Transverse colon (tissue), 3 donors: ENCODE measurements around the gene SLIT3.

ENCODE experiments used
- CTCF ChIP-seq, 5 experiments: fragments of 200-600 bp in 3 of 5; fragments of 450-650 bp in 2 of 5; sonication (generic) in 3 of 5; IDR thresholded peaks; 1 replicate in 2 of 5; 2 replicates in 3 of 5; pipeline ENCODE4 v1.5.1; 2016 to 2017; ENCODE audit warnings: antibody characterized with exemption in 5 of 5, inconsistent platforms in 3 of 5, mild to moderate bottlenecking in 2 of 5, moderate library complexity in 1 of 5
- POLR2A ChIP-seq: fragments of 450-650 bp; IDR thresholded peaks from one replicate; pipeline ENCODE4 v1.6.1; 2016; ENCODE audit warnings: antibody characterized with exemption, mild to moderate bottlenecking, moderate library complexity

- TF ChIP-seq POLR2A (no peak), CTCF (IDR thresholded peaks at IDR 0.05) (no peak)
Observed at GRCh38 chr5:169223595-169223953, 77.4 kb downstream of the SLIT3 start.
